RWPE2 (cell line): ENCODE results near the gene GRID2.

Experiments used
- ATAC-seq: fragments of 200-7000 bp; cut with Tn5 transposase; 3 replicates; pipeline ENCODE4 v1.9.1; 2021; ENCODE audit warnings: low read depth
- DNase-seq: peaks from one replicate; pipeline ENCODE4 v3.0.0-alpha.2; 2020; ENCODE audit warnings: low spot score
- H3K27ac ChIP-seq: fragments of 450-650 bp; 2 replicates; pipeline ENCODE4 v1.5.1; 2017; ENCODE audit warnings: mild to moderate bottlenecking; ENCODE audit not compliant: poor library complexity, severe bottlenecking
- H3K27me3 ChIP-seq: fragments of 250-450 bp; sonication (Bioruptor Pico); 2 replicates; pipeline ENCODE4 v1.5.1; 2021; ENCODE audit warnings: mild to moderate bottlenecking, moderate library complexity; ENCODE audit not compliant: insufficient read depth, poor library complexity, severe bottlenecking
- H3K36me3 ChIP-seq: fragments of 250-450 bp; sonication (Bioruptor Pico); 2 replicates; pipeline ENCODE4 v1.5.1; 2020; ENCODE audit warnings: low read depth, mild to moderate bottlenecking, moderate library complexity
- H3K4me1 ChIP-seq: fragments of 250-450 bp; sonication (Bioruptor Pico); 2 replicates; pipeline ENCODE4 v1.5.1; 2021; ENCODE audit warnings: mild to moderate bottlenecking, moderate library complexity; ENCODE audit not compliant: insufficient read depth, poor library complexity, severe bottlenecking
- H3K4me3 ChIP-seq: fragments of 250-450 bp; sonication (Bioruptor Pico); 2 replicates; pipeline ENCODE4 v1.5.1; 2021; ENCODE audit warnings: mild to moderate bottlenecking, moderate library complexity; ENCODE audit not compliant: severe bottlenecking
- H3K9me3 ChIP-seq: fragments of 250-450 bp; sonication (Bioruptor Pico); 2 replicates; pipeline ENCODE4 v1.5.1; 2021; ENCODE audit warnings: mild to moderate bottlenecking, moderate library complexity; ENCODE audit not compliant: severe bottlenecking
- CTCF ChIP-seq: fragments of 450-650 bp; IDR thresholded peaks from one replicate; pipeline ENCODE4 v1.5.1; 2017; ENCODE audit warnings: mild to moderate bottlenecking, moderate library complexity; ENCODE audit not compliant: poor library complexity, severe bottlenecking

The GRID2 gene

GRCh38 chr4:93157986-93158385 lies 854.2 kb downstream of the GRID2 start:
- no peak overlapping the region for H3K27ac ChIP-seq
- H3K4me3 ChIP-seq, result no peak overlapping the region
- no peaks in the 10 kb centered on the region for H3K4me1 ChIP-seq
- no peaks in the 10 kb centered on the region for H3K9me3 ChIP-seq
- no peaks in the 10 kb centered on the region for H3K36me3 ChIP-seq
- no peaks in the 10 kb centered on the region for H3K27me3 ChIP-seq
- DNase-seq (no peak), ATAC-seq (no peak)
- peak; percentile 37 for TF ChIP-seq CTCF

GRCh38 chr4:93168053-93168452 lies 864.3 kb downstream of the GRID2 start:
- Histone ChIP-seq H3K27ac (no peak overlapping the region), H3K27me3 (no peaks in the 10 kb centered on the region), H3K36me3 (no peaks in the 10 kb centered on the region), H3K4me3 (no peak overlapping the region), H3K9me3 (no peaks in the 10 kb centered on the region), H3K4me1 (no peaks in the 10 kb centered on the region)
- DNase-seq (no peak), ATAC-seq (no peak)
- TF ChIP-seq CTCF, result no peak

- no peak for ATAC-seq
- DNase-seq, result no peak
- Histone ChIP-seq H3K27ac (no peak overlapping the region), H3K9me3 (no peaks in the 10 kb centered on the region), H3K4me3 (no peak overlapping the region), H3K36me3 (no peaks in the 10 kb centered on the region), H3K4me1 (no peaks in the 10 kb centered on the region), H3K27me3 (no peaks in the 10 kb centered on the region)
- no peak for TF ChIP-seq CTCF
Observed at GRCh38 chr4:93169966-93170365, 866.2 kb downstream of the GRID2 start.

- ATAC-seq (no peak), DNase-seq (no peak)
- Histone ChIP-seq H3K27me3 (no peaks in the 10 kb centered on the region), H3K4me3 (no peak overlapping the region), H3K9me3 (no peaks in the 10 kb centered on the region), H3K36me3 (no peaks in the 10 kb centered on the region), H3K27ac (no peak overlapping the region), H3K4me1 (no peaks in the 10 kb centered on the region)
- TF ChIP-seq CTCF, result no peak
Observed at GRCh38 chr4:93174598-93174997, 870.8 kb downstream of the GRID2 start.

- ATAC-seq (no peak), DNase-seq (no peak)
- TF ChIP-seq CTCF, result no peak
- H3K27ac ChIP-seq, result no peak overlapping the region
- no peaks in the 10 kb centered on the region for H3K36me3 ChIP-seq
- H3K4me1 ChIP-seq, result peaks cover 12% of the 10 kb centered on the region
- H3K4me3 ChIP-seq, result no peak overlapping the region
- H3K27me3 ChIP-seq, result no peaks in the 10 kb centered on the region
- H3K9me3 ChIP-seq, result no peaks in the 10 kb centered on the region
Observed at GRCh38 chr4:93178279-93178678, 874.5 kb downstream of the GRID2 start.
